ENCODE data around the gene WDR82. TPM values are rescaled to one million over a fixed set of nuclear protein-coding genes. Genes with fewer than 3 reads are reported as not detected.

The WDR82 gene, protein sequence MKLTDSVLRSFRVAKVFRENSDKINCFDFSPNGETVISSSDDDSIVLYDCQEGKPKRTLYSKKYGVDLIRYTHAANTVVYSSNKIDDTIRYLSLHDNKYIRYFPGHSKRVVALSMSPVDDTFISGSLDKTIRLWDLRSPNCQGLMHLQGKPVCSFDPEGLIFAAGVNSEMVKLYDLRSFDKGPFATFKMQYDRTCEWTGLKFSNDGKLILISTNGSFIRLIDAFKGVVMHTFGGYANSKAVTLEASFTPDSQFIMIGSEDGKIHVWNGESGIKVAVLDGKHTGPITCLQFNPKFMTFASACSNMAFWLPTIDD
- 13.3 and 13.4 TPM in 2 replicates for polyA plus RNA-seq

DNA sequence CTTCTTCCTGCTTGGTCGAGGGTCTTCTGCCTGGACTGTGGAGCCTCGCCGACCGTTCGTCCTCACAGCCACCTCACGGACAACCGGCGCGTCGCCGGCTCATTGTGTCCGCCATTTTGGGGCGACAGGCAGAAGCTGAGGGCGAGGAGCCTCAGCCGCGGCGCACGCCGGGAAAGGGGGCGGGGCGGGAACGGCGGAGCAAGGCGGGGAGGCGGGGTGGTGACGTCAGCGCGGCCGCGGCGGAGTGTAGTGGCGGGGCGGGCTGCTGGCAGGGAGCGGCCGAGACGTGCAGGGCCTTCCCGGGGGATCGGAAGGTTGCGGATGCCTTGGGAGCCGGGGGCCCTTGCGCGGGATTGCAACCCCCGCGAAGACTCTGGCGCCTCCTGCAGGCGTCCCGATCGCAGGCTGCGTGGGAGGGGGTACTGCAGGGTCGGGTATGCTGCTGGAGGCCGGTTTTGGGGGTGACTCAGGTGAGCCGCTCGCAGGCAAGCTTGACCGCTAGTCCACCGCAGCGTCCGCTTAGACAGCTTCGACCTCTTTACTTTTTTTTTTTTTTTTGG is at the start of gene WDR82:
TSS of gene WDR82 (minus strand) at position 140 of the 560 bp plus-strand sequence. CDS start 288 bp downstream, outside the sequence.

DNA sequence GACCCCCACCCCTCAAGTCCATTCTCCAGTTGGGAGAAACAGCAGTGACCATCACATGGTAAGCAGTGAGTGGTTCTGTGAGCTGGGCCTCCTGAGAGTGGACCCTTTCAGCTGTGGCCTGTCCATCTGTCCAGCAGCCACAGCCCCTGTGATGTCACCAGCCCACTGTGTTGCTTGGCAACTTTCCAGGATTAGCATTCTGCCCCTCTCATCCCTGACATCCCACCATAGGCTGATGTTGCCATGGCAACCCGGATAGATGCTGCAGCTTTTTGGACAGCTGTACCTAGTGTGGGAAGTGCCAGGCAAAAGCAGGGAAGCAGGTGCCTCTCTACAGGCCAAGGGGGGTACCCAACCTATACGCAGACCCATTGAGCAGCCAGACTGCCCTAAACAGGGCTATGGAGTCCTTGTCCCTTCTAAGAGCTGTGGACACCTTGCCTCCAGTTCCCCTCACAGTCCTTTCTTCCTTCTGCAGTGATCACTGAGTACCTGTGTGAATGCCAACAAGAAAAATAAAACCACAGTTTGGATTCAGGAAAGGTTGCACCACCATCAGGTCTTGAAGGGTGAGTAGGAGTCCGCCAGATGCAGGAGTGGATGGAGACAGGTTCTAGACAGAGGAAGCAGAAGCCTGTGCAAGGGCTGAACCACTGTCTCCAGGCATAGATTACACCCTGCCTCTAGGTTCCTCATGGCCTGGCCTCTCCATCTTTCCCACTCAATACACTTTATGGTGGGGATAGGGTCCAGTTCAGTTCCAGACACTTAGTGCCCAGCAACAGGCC is 37.7 kb upstream of the WDR82 start, which contains the start of gene DNAH1:
TSS of gene DNAH1 (plus strand) at position 343 of the 788 bp plus-strand sequence. CDS start 6,124 bp downstream, outside the sequence.

GRCh38 chr3:52245322-52246263 is 32.9 kb downstream of the WDR82 start, which contains the start of gene PPM1M:
TSS of gene PPM1M (plus strand) at chr3:52245759. CDS start at chr3:52245825, 66 bp downstream.

GRCh38 chr3:52238761-52239701 is 39.4 kb downstream of the WDR82 start, which contains the start of gene TWF2:
TSS of gene TWF2 (minus strand) at chr3:52239158. CDS start at chr3:52239016, 142 bp downstream.

DNA sequence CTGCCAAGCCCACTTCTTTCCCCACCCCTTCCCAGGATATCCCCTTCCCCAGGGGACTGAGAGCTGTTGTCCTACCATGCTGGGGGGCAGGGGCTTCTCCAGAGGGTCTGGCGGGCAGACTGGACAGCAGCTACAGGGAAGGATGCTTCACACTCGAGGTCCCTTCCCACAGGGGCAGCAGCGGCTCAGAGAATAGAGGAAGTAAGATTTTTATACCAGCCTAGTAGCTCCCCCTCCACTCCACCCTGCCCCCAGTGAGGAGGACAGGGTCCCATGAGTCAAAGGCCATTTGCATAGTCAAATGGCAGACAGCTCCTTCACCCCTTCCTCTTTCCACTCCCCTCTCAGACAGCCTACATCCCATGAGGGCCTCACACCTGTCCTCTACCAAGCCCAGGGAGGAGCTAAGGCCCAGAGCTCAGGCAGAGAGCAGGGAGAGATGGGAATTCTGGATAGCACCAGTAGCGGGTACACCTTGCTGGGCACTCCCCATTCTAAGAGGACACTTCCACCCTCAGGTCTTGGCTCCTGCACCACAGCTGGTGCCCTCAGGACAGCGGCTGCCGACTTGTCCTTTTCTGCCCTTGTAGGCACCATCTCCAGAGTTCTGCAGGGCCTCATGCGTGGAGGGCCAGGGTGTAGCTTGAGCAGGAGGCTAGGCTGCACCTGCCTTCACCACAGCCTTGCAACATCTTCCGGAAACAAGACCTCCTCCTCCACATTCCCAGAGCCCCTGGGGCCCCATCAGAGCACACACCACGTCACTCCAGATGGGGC is 52.8 kb downstream of the WDR82 start, which contains the start of gene TLR9:
TSS of gene TLR9 (minus strand) at position 194 of the 777 bp plus-strand sequence. CDS start at position 78, 116 bp downstream.

Other genes with a start within 250 kb of the WDR82 start
- 0.25 and 1.0 TPM in 2 replicates for gene DUSP7, start 222.1 kb downstream of the WDR82 start, polyA plus RNA-seq
- gene POC1A, start 124.2 kb downstream of the WDR82 start, polyA plus RNA-seq, result 0.13 and 0.34 TPM in 2 replicates
- gene ALAS1, start 80.5 kb downstream of the WDR82 start, polyA plus RNA-seq, result 54.1 and 54.5 TPM in 2 replicates
- not detected in 2 replicates for gene TLR9, start 53.0 kb downstream of the WDR82 start, polyA plus RNA-seq
- gene TWF2, start 39.5 kb downstream of the WDR82 start, polyA plus RNA-seq, result 0.17 and 3.3 TPM in 2 replicates
- gene PPM1M, start 32.9 kb downstream of the WDR82 start, polyA plus RNA-seq, result 0.32 and 1.1 TPM in 2 replicates
- 0.42 TPM in 1 of 2 replicates, not detected in the other for gene GLYCTK, start 9.2 kb upstream of the WDR82 start, polyA plus RNA-seq
- 0.15 and 0.28 TPM in 2 replicates for gene DNAH1, start 37.7 kb upstream of the WDR82 start, polyA plus RNA-seq
- gene BAP1, start 131.4 kb upstream of the WDR82 start, polyA plus RNA-seq, result 5.6 and 6.3 TPM in 2 replicates
- gene PHF7, start 132.0 kb upstream of the WDR82 start, polyA plus RNA-seq, result 1.5 TPM in 1 of 2 replicates, not detected in the other
- gene SEMA3G, start 166.5 kb upstream of the WDR82 start, polyA plus RNA-seq, result 0.20 TPM in 1 of 2 replicates, not detected in the other
- gene TNNC1, start 175.4 kb upstream of the WDR82 start, polyA plus RNA-seq, result 0.71 TPM in 1 of 2 replicates, not detected in the other
- 5.5 and 9.7 TPM in 2 replicates for gene NISCH, start 177.0 kb upstream of the WDR82 start, polyA plus RNA-seq
- not detected in 2 replicates for gene STAB1, start 216.7 kb upstream of the WDR82 start, polyA plus RNA-seq